Lower leg skin (tissue), 4 donors: ENCODE results near the gene FNDC3B. TPM values are rescaled to one million over a fixed set of nuclear protein-coding genes. Genes with fewer than 3 reads are reported as not detected.
"Not testable (repeated sequence)": the region's sequence is repeated elsewhere in the genome, so short reads cannot be mapped to it uniquely, and the experiment has no call there.

Source experiments
- DNase-seq, 2 donors: peaks; one replicate each; pipeline ENCODE4 v3.0.0-alpha.2; 2019; ENCODE audit warnings: low spot score in 2 of 2
- H3K4me3 ChIP-seq: fragments of 200-600 bp; sonication (generic); 2 replicates; pipeline ENCODE4 v1.5.1; 2017; ENCODE audit warnings: mild to moderate bottlenecking, low read depth; ENCODE audit not compliant: poor library complexity, severe bottlenecking
- POLR2A ChIP-seq, 2 donors: fragments of 450-650 bp; IDR thresholded peaks; one replicate each; pipeline ENCODE4 v1.6.1; 2016 to 2017; ENCODE audit warnings: antibody characterized with exemption in 2 of 2, mild to moderate bottlenecking in 1 of 2, moderate library complexity in 1 of 2
- WGBS, 2 donors: methylation state at CpG; one replicate each; pipeline ENCODE4 v1.1.5; 2018; 5-methylcytosine and 5-hydroxymethylcytosine counted together
- intact Hi-C: fragments of 100-400 bp; cut with DNase I; formaldehyde crosslinking; loops from one replicate; pipeline ENCODE4 v1.15.0; 2023; ENCODE audit warnings: low total_unique reads
- total RNA-seq, 4 donors: library from RNA; depleted of rRNA; stranded (reverse); fragments of >200 nt; gene quantifications; one replicate each; pipeline ENCODE4 v1.1.0, GENCODE V29; 2016
- TF ChIP-seq, protein P1 (sequence below), 3 donors: fragments of 450-650 bp; IDR thresholded peaks; one replicate each; pipeline ENCODE4 v1.5.1; 2016; ENCODE audit warnings: antibody characterized with exemption in 3 of 3, mild to moderate bottlenecking in 3 of 3, moderate library complexity in 2 of 3

FNDC3B gene
- total RNA-seq, 4 donors from 2014 or later = 22.9 to 39.3 (median 23.2) TPM

DNA sequence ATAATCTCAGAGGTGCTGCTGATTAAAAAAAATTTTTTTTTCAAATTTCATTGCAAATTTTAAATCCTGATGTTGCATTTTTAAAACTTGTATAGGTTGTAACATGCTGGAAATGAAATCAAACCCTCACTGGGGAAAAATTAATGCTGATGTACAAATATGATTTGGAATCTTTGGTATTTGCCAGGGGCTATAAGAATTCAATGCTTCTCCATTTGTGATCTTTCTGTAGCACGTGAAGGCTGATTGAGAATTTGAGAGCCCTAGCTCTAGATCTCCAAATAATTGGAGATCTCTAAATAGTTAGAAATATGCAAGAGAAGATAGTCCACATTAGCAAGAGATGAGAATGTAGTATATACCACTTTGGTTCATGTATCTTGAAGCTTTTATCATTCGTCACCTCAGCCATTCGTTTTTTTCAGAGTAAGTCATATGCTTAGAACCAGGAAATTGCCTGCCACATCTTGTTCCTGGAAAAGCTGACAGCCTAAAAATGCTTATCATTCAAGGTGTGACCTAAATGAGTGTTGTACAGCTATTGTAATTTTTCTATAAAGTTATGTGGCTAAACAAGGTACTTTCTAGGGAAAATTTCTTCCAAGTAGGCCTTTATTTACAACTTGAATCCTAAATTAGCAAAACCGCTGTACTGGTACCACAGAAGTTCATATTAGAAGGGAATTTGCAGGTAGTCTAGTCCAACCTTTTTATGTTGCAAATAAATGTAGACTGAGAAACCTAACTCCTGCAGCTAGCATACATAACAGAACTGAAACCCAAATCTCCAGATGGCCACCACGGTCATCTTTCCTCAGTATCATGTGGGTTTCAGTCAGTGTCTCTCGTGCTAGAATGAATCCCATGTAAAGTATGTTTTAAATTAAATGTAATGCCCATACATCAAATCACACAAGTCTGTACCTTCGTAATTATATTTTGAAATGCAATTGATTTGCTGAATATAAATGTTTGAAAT is 48.5 kb downstream of the FNDC3B start:
- TF ChIP-seq, protein P1, sequence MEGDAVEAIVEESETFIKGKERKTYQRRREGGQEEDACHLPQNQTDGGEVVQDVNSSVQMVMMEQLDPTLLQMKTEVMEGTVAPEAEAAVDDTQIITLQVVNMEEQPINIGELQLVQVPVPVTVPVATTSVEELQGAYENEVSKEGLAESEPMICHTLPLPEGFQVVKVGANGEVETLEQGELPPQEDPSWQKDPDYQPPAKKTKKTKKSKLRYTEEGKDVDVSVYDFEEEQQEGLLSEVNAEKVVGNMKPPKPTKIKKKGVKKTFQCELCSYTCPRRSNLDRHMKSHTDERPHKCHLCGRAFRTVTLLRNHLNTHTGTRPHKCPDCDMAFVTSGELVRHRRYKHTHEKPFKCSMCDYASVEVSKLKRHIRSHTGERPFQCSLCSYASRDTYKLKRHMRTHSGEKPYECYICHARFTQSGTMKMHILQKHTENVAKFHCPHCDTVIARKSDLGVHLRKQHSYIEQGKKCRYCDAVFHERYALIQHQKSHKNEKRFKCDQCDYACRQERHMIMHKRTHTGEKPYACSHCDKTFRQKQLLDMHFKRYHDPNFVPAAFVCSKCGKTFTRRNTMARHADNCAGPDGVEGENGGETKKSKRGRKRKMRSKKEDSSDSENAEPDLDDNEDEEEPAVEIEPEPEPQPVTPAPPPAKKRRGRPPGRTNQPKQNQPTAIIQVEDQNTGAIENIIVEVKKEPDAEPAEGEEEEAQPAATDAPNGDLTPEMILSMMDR (IDR thresholded peaks at IDR 0.05) = no peak
- TF ChIP-seq POLR2A (IDR thresholded peaks at IDR 0.05) = no peak
- intact Hi-C loops = no loop called here
- H3K4me3 ChIP-seq = no peak overlapping the region
- no peak for DNase-seq
- WGBS, 2 donors = 58 to 59% methylated on average over 7 of the region's 7 CpGs

- WGBS, 2 donors = 31 to 37% methylated on average over 4 of the region's 4 CpGs
- no peak for DNase-seq
- H3K4me3 ChIP-seq = no peak overlapping the region
- TF ChIP-seq, protein P1 (IDR thresholded peaks at IDR 0.05) = no peak
- no peak for TF ChIP-seq POLR2A (IDR thresholded peaks at IDR 0.05)
- intact Hi-C loops = no loop called here
Measured at GRCh38 chr3:172089250-172089649, 49.9 kb downstream of the FNDC3B start.

- WGBS, 2 donors = 57% methylated on average over 4 of the region's 4 CpGs
- DNase-seq = no peak
- TF ChIP-seq, protein P1 (IDR thresholded peaks at IDR 0.05) = no peak
- no peak for TF ChIP-seq POLR2A (IDR thresholded peaks at IDR 0.05)
- H3K4me3 ChIP-seq = no peak overlapping the region
- intact Hi-C loops = no loop called here
Measured at GRCh38 chr3:172090035-172090434, 50.7 kb downstream of the FNDC3B start.

GRCh38 chr3:172092658-172093057 is 53.3 kb downstream of the FNDC3B start:
- 92 to 95% methylated on average over 5 of the region's 5 CpGs for WGBS, 2 donors
- intact Hi-C loops = no loop called here
- no peak for DNase-seq
- TF ChIP-seq, protein P1 (IDR thresholded peaks at IDR 0.05) = no peak
- TF ChIP-seq POLR2A (IDR thresholded peaks at IDR 0.05) = no peak
- no peak overlapping the region for H3K4me3 ChIP-seq

DNA sequence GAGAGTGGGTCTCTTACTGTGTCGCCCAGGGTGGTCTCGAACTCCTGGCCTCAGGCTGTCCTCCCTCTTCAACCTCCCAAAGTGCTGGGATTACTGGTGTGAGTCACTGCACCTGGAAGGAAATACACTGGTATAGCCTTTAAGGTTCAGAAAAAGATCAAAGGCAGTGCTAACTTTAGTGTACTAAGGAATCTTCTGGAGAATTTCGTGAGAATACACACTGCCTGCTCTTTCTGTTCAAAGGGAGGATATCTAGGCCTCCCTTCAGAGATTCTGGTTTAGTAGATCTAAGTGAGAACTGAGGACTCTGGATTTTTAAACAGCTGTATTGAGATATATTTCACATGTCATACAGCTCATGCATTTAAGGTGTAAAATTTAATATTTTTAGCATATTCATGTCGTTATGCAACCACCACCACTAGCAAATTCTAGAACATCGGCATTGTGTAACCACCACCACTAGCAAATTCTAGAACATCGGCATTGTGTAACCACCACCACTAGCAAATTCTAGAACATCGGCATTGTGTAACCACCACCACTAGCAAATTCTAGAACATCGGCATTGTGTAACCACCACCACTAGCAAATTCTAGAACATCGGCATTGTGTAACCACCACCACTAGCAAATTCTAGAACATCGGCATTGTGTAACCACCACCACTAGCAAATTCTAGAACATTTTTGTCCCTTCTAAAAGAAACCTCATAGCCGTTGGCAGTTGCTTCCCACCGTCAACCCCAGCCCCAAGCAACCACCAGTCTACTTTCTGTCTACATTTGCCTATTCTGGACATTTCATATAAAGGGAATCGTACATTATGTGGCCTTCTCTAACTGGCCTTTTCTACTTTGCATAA is 54.4 kb downstream of the FNDC3B start:
- H3K4me3 ChIP-seq, DNase-seq, intact Hi-C loops: not testable (repeated sequence)
- 85 to 89% methylated on average over 11 to 12 of the region's 13 CpGs for WGBS, 2 donors
